Panc1 (cell line): ENCODE data around the gene ITGBL1. TPM values are rescaled to one million over a fixed set of nuclear protein-coding genes. Genes with fewer than 3 reads are reported as not detected.

Source experiments
- ATAC-seq: fragments of 200-7000 bp; cut with Tn5 transposase; 2 replicates; pipeline ENCODE4 v1.9.1; 2020; ENCODE audit warnings: mild to moderate bottlenecking, moderate library complexity
- BruUV-seq: library from RNA; stranded (reverse); fragments of 400-500 nt; replicated peaks from 2 replicates; lab custom pipeline; 2021; lab: Mats Ljungman, UMichigan
- CTCF ChIA-PET: fragments of 300-600 bp; sonication (Branson Sonifier 250); formaldehyde crosslinking; loops from one replicate; lab custom pipeline; 2022; ENCODE audit warnings: antibody characterized with exemption; lab: Charles Lee
- POLR2A ChIA-PET: fragments of 300-600 bp; sonication (Branson Sonifier 250); formaldehyde crosslinking; loops from one replicate; lab custom pipeline; 2022; ENCODE audit warnings: antibody characterized with exemption; lab: Charles Lee
- DNase-seq: peaks from one replicate; pipeline ENCODE4 v3.0.0-alpha.2; 2010; ENCODE audit warnings: low read depth, low spot score
- H3K27ac ChIP-seq: 2 replicates; pipeline ENCODE4 v1.5.1; 2011; ENCODE audit warnings: mild to moderate bottlenecking, low read length, inconsistent platforms
- H3K27me3 ChIP-seq: fragments of 200-500 bp; sonication (Bioruptor generic); 2 replicates; pipeline ENCODE4 v1.6.0; 2014; ENCODE audit warnings: low read length, inconsistent platforms; ENCODE audit not compliant: control insufficient read depth, insufficient read depth
- H3K36me3 ChIP-seq: fragments of 200-500 bp; sonication (Bioruptor generic); 2 replicates; pipeline ENCODE4 v1.5.1; 2014; ENCODE audit warnings: inconsistent platforms, mild to moderate bottlenecking, low read length, moderate library complexity; ENCODE audit not compliant: control insufficient read depth, insufficient read depth
- H3K4me1 ChIP-seq: 2 replicates; pipeline ENCODE4 v1.5.1; 2011; ENCODE audit warnings: inconsistent platforms, mild to moderate bottlenecking, low read length, moderate library complexity; ENCODE audit not compliant: control insufficient read depth, insufficient read depth
- H3K4me3 ChIP-seq, 2 experiments: 2 replicates each; pipeline ENCODE4 v1.5.1; 2011 to 2012; ENCODE audit warnings: low read depth in 2 of 2, low read length in 2 of 2, mild to moderate bottlenecking in 2 of 2, inconsistent platforms in 1 of 2, moderate library complexity in 1 of 2
- H3K9me3 ChIP-seq: fragments of 200-500 bp; sonication (Bioruptor generic); 2 replicates; pipeline ENCODE4 v1.5.1; 2014; ENCODE audit warnings: low read depth, mild to moderate bottlenecking, inconsistent platforms, low read length, moderate library complexity; ENCODE audit not compliant: control insufficient read depth, insufficient read depth
- CTCF ChIP-seq: fragments of 450-650 bp; IDR thresholded peaks from 2 replicates; pipeline ENCODE4 v1.5.1; 2017; ENCODE audit warnings: mild to moderate bottlenecking
- POLR2AphosphoS5 ChIP-seq: IDR thresholded peaks from 2 replicates; pipeline ENCODE4 v1.6.1; 2012; ENCODE audit warnings: mild to moderate bottlenecking, low read depth, low read length, moderate library complexity
- SIN3A ChIP-seq: IDR thresholded peaks from 2 replicates; pipeline ENCODE4 v1.6.1; 2012; ENCODE audit warnings: low read depth, mild to moderate bottlenecking, low read length, moderate library complexity, borderline replicate concordance; ENCODE audit not compliant: insufficient read depth
- TCF7L2 ChIP-seq: IDR thresholded peaks from 2 replicates; pipeline ENCODE4 v1.6.1; 2011; ENCODE audit warnings: mild to moderate bottlenecking, low read depth, low read length, inconsistent platforms
- in situ Hi-C: cut with HindIII; loops from 2 replicates; pipeline ENCODE4 v1.10.0; 2016; ENCODE audit warnings: low sequenced_read_pairs, low pct_unique_long_range_greater_than_20kb
- intact Hi-C: fragments of 100-400 bp; cut with micrococcal nuclease; formaldehyde crosslinking; loops from one replicate; pipeline ENCODE4 v1.10.0; 2022; ENCODE audit not compliant: unreplicated experiment
- total RNA-seq: library from RNA; stranded (reverse); gene quantifications from one replicate; pipeline ENCODE4 v1.2.1, GENCODE V29; 2021; ENCODE audit not compliant: unreplicated experiment
- TF ChIP-seq, protein P1 (sequence below), 2 experiments: IDR thresholded peaks; 2 replicates each; pipeline ENCODE4 v1.6.1; 2011 to 2012; ENCODE audit warnings: low read depth in 2 of 2, control low read depth in 1 of 2, low read length in 1 of 2, mild to moderate bottlenecking in 1 of 2, moderate library complexity in 1 of 2; ENCODE audit not compliant: insufficient read depth in 1 of 2

The ITGBL1 gene
- total RNA-seq, 1 experiment from 2014 or later = 14.3 TPM

- H3K4me1 ChIP-seq = peaks cover 26% of the 10 kb centered on the region
- intact Hi-C loops = loop anchor here (5.0 kb wide), 1 partner anchor 303 kb away; no protein-coding TSS in a partner anchor
- no TSS peak for BruUV-seq
- no peaks in the 10 kb centered on the region for H3K36me3 ChIP-seq
- ATAC-seq = peak; percentile 79
- H3K27me3 ChIP-seq = no peaks in the 10 kb centered on the region
- in situ Hi-C loops = no loop called here
- H3K27ac ChIP-seq = peak overlapping the region; percentile 86
- TF ChIP-seq, protein P1, sequence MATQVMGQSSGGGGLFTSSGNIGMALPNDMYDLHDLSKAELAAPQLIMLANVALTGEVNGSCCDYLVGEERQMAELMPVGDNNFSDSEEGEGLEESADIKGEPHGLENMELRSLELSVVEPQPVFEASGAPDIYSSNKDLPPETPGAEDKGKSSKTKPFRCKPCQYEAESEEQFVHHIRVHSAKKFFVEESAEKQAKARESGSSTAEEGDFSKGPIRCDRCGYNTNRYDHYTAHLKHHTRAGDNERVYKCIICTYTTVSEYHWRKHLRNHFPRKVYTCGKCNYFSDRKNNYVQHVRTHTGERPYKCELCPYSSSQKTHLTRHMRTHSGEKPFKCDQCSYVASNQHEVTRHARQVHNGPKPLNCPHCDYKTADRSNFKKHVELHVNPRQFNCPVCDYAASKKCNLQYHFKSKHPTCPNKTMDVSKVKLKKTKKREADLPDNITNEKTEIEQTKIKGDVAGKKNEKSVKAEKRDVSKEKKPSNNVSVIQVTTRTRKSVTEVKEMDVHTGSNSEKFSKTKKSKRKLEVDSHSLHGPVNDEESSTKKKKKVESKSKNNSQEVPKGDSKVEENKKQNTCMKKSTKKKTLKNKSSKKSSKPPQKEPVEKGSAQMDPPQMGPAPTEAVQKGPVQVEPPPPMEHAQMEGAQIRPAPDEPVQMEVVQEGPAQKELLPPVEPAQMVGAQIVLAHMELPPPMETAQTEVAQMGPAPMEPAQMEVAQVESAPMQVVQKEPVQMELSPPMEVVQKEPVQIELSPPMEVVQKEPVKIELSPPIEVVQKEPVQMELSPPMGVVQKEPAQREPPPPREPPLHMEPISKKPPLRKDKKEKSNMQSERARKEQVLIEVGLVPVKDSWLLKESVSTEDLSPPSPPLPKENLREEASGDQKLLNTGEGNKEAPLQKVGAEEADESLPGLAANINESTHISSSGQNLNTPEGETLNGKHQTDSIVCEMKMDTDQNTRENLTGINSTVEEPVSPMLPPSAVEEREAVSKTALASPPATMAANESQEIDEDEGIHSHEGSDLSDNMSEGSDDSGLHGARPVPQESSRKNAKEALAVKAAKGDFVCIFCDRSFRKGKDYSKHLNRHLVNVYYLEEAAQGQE (IDR thresholded peaks at IDR 0.05; ENCODE audit: insufficient read depth in 1 of 2, low read depth in 2 of 2, low read length in 1 of 2) = peak in 1 of 2 experiments; percentile 29; a peak in 1 of 4 replicates
- no peak for TF ChIP-seq CTCF
- TF ChIP-seq TCF7L2 = 0 out of 2 replicates have a peak, but pooled peaks have one; percentile 47
- H3K9me3 ChIP-seq = no peaks in the 10 kb centered on the region
- CTCF ChIA-PET = no interaction called here
- POLR2A ChIA-PET = no interaction called here
- DNase-seq = peak; percentile 62
- 0 out of 4 replicates have a peak overlapping the region, but pooled peaks of 1 of the 2 experiments have one; percentile 14 for H3K4me3 ChIP-seq
These were observed 2.4 kb upstream of the ITGBL1 start for GRCh38 chr13:101449790-101450748.

- Histone ChIP-seq H3K9me3 (no peaks in the 10 kb centered on the region), H3K4me1 (peaks cover 27% of the 10 kb centered on the region), H3K36me3 (no peaks in the 10 kb centered on the region), H3K27ac (peak overlapping the region; percentile 86), H3K4me3 (no peak overlapping the region), H3K27me3 (no peaks in the 10 kb centered on the region)
- DNase-seq (no peak), ATAC-seq (peak; percentile 7)
- intact Hi-C loops (loop anchor here (5.0 kb wide), 1 partner anchor 303 kb away; no protein-coding TSS in a partner anchor), in situ Hi-C loops (no loop called here)
- TF ChIP-seq CTCF = no peak
- no peak for TF ChIP-seq POLR2AphosphoS5
- no peak for TF ChIP-seq TCF7L2
- TF ChIP-seq, protein P1 (IDR thresholded peaks at IDR 0.05; ENCODE audit: insufficient read depth in 1 of 2, low read depth in 2 of 2, low read length in 1 of 2) = no peak
- no peak for TF ChIP-seq SIN3A
- CTCF ChIA-PET = no interaction called here
- no TSS peak for BruUV-seq
- POLR2A ChIA-PET = no interaction called here
These were observed 1.7 kb upstream of the ITGBL1 start for GRCh38 chr13:101450749-101451130.
